ENCODE results near the gene GMPPB.

DNA sequence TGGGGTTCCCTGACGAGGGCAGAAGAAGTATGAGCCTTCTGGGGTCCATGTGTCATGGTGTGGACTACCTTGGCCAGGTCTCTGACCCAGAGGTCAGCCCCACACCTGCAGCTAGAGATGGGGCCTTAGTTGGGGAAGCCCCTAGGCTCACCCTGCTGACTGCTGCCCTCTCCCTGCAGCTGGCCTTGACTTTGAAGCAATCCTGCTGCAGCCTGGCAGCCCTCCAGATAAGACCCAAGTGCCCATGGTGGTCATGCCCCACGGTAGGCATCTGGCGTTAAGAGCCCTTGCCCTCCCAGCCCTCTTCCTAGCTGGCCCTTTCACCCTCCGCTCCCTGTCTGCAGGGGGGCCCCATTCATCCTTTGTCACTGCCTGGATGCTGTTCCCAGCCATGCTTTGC lies 42.2 kb downstream of the GMPPB start:
- no peak for TF ChIP-seq YY1 (IDR thresholded peaks at IDR 0.05; ENCODE audit: insufficient read depth, insufficient read length)
- no peak for TF ChIP-seq ZNF274 (IDR thresholded peaks at IDR 0.05; ENCODE audit: low read depth, low read length)
- no peak for TF ChIP-seq SUZ12 (IDR thresholded peaks at IDR 0.05; ENCODE audit: extremely low read depth, insufficient read depth, insufficient read length)
